ENCODE measurements around the gene ATP6V1G1. TPM values are rescaled to one million over a fixed set of nuclear protein-coding genes. Genes with fewer than 3 reads are reported as not detected.
A peak's percentile ranks its signal among the peaks of the same experiment; 100 is the strongest.

The ATP6V1G1 gene
- total and polyA plus RNA-seq, 2 of the 13 experiments (the other 11 are each of a cell fraction or from before 2014, with no cell fraction given), result 108 to 158 TPM

DNA sequence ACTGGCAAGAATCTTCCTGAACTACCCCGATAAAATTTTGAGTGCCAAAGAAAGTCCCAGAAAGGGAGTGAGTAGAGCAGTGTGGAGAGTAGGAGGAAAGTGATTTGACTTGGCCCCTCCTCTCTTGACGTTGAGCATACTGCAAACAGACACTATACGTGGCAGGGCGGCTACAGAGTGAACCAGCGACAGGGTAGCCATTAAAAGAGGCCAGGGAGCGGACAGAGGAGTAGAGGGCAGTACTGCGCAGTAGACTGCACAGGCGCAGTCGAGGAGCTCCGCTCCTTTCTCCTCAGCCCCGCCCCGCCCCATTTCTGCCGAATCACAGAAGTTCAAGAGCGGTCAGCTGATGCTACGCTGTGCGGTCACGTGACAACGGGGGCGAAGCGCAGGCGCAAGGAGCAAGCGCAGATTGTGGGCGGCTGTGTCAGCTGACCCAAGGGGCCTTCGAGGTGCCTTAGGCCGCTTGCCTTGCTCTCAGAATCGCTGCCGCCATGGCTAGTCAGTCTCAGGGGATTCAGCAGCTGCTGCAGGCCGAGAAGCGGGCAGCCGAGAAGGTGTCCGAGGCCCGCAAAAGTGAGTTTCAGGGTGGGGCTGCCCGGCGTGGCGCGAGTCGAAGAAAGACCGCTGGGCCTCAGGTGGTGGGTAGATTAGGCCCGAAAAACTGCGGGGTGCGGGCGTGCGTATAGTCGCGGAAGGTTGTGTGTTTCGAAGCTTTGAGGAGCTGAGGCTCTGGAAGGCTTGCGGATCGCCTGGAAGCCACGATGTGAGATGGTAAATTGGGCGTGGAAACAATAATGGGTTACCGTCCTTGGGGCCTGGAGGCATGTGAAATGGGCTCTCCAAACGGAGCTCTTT is at the start of gene ATP6V1G1 (continued):
- TF ChIP-seq, protein P1, sequence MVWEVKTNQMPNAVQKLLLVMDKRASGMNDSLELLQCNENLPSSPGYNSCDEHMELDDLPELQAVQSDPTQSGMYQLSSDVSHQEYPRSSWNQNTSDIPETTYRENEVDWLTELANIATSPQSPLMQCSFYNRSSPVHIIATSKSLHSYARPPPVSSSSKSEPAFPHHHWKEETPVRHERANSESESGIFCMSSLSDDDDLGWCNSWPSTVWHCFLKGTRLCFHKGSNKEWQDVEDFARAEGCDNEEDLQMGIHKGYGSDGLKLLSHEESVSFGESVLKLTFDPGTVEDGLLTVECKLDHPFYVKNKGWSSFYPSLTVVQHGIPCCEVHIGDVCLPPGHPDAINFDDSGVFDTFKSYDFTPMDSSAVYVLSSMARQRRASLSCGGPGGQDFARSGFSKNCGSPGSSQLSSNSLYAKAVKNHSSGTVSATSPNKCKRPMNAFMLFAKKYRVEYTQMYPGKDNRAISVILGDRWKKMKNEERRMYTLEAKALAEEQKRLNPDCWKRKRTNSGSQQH (CRISPR knock-in tag; IDR thresholded peaks at IDR 0.05; ENCODE audit: low read depth), result no peak; the same call in 1 of the 2 replicates
- TF ChIP-seq SUZ12 (IDR thresholded peaks at IDR 0.05; ENCODE audit: low read depth, low read length) (no peak), ZEB1 (IDR thresholded peaks at IDR 0.05; ENCODE audit: insufficient replicate concordance, low read depth) (peak; percentile 69), TBX3 (IDR thresholded peaks at IDR 0.05; ENCODE audit: borderline replicate concordance) (0 out of 2 replicates have a peak, but pooled peaks have one; percentile 40), NFIC (IDR thresholded peaks at IDR 0.05; ENCODE audit: low read length) (peak; percentile 36; the same call in 1 of the 2 replicates), TARDBP (CRISPR knock-in tag; IDR thresholded peaks at IDR 0.05) (peak; percentile 77), TAF15 (IDR thresholded peaks at IDR 0.05; ENCODE audit: low read depth, low read length, poor library complexity, severe bottlenecking) (peak; percentile 77), ZNF124 (CRISPR knock-in tag; IDR thresholded peaks at IDR 0.05) (no peak; the same call in 1 of the 2 replicates), NR2F6 (IDR thresholded peaks at IDR 0.05) (0 out of 2 replicates have a peak, but pooled peaks have one; percentile 15), NR2F6 (CRISPR knock-in tag; IDR thresholded peaks at IDR 0.05) (no peak), KDM3A (CRISPR knock-in tag; IDR thresholded peaks at IDR 0.05; ENCODE audit: low read depth) (0 out of 2 replicates have a peak, but pooled peaks have one; percentile 32), ZNF44 (CRISPR knock-in tag; IDR thresholded peaks at IDR 0.05) (peak; percentile 87; the same call in 1 of the 2 replicates), NR3C1 (CRISPR knock-in tag; IDR thresholded peaks at IDR 0.05) (no peak), ZKSCAN1 (IDR thresholded peaks at IDR 0.05; ENCODE audit: low read length) (no peak)
- TF ChIP-seq, protein P2, sequence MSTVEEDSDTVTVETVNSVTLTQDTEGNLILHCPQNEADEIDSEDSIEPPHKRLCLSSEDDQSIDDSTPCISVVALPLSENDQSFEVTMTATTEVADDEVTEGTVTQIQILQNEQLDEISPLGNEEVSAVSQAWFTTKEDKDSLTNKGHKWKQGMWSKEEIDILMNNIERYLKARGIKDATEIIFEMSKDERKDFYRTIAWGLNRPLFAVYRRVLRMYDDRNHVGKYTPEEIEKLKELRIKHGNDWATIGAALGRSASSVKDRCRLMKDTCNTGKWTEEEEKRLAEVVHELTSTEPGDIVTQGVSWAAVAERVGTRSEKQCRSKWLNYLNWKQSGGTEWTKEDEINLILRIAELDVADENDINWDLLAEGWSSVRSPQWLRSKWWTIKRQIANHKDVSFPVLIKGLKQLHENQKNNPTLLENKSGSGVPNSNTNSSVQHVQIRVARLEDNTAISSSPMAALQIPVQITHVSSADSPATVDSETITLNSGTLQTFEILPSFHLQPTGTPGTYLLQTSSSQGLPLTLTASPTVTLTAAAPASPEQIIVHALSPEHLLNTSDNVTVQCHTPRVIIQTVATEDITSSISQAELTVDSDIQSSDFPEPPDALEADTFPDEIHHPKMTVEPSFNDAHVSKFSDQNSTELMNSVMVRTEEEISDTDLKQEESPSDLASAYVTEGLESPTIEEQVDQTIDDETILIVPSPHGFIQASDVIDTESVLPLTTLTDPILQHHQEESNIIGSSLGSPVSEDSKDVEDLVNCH (CRISPR knock-in tag; IDR thresholded peaks at IDR 0.05), result no peak
- TF ChIP-seq, protein P3, sequence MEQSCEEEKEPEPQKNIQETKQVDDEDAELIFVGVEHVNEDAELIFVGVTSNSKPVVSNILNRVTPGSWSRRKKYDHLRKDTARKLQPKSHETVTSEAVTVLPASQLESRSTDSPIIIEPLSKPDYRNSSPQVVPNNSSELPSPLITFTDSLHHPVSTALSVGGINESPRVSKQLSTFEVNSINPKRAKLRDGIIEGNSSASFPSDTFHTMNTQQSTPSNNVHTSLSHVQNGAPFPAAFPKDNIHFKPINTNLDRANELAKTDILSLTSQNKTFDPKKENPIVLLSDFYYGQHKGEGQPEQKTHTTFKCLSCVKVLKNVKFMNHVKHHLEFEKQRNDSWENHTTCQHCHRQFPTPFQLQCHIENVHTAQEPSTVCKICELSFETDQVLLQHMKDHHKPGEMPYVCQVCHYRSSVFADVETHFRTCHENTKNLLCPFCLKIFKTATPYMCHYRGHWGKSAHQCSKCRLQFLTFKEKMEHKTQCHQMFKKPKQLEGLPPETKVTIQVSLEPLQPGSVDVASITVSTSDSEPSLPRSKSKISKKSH (CRISPR knock-in tag; IDR thresholded peaks at IDR 0.05; ENCODE audit: borderline replicate concordance), result peak; percentile 95
- TF ChIP-seq, protein P4, sequence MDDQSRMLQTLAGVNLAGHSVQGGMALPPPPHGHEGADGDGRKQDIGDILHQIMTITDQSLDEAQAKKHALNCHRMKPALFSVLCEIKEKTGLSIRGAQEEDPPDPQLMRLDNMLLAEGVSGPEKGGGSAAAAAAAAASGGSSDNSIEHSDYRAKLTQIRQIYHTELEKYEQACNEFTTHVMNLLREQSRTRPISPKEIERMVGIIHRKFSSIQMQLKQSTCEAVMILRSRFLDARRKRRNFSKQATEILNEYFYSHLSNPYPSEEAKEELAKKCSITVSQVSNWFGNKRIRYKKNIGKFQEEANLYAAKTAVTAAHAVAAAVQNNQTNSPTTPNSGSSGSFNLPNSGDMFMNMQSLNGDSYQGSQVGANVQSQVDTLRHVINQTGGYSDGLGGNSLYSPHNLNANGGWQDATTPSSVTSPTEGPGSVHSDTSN (CRISPR knock-in tag; IDR thresholded peaks at IDR 0.05; ENCODE audit: borderline replicate concordance), result no peak
- TF ChIP-seq, protein P5, sequence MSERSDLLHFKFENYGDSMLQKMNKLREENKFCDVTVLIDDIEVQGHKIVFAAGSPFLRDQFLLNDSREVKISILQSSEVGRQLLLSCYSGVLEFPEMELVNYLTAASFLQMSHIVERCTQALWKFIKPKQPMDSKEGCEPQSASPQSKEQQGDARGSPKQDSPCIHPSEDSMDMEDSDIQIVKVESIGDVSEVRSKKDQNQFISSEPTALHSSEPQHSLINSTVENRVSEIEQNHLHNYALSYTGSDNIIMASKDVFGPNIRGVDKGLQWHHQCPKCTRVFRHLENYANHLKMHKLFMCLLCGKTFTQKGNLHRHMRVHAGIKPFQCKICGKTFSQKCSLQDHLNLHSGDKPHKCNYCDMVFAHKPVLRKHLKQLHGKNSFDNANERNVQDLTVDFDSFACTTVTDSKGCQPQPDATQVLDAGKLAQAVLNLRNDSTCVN (CRISPR knock-in tag; IDR thresholded peaks at IDR 0.05; ENCODE audit: borderline replicate concordance), result peak; percentile 44; the same call in 1 of the 2 replicates
- TF ChIP-seq, protein P6, sequence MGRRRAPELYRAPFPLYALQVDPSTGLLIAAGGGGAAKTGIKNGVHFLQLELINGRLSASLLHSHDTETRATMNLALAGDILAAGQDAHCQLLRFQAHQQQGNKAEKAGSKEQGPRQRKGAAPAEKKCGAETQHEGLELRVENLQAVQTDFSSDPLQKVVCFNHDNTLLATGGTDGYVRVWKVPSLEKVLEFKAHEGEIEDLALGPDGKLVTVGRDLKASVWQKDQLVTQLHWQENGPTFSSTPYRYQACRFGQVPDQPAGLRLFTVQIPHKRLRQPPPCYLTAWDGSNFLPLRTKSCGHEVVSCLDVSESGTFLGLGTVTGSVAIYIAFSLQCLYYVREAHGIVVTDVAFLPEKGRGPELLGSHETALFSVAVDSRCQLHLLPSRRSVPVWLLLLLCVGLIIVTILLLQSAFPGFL (CRISPR knock-in tag; IDR thresholded peaks at IDR 0.05), result no peak
